ENCODE data around the gene PNPO.

The PNPO gene

GRCh38 chr17:47961406-47961805 lies 20.0 kb downstream of the PNPO start:
- DNase-seq (ENCODE audit: low read depth), result no peak
- no peak overlapping the region for H3K4me3 ChIP-seq (ENCODE audit: low read depth, low read length)
- in situ Hi-C loops (cut with HindIII; ENCODE audit: low sequenced_read_pairs), result no loop called here
- no peak for TF ChIP-seq CTCF (IDR thresholded peaks at IDR 0.05; ENCODE audit: low read depth, low read length, missing control alignments)

- H3K4me3 ChIP-seq (ENCODE audit: low read depth, low read length), result no peak overlapping the region
- DNase-seq (ENCODE audit: low read depth), result no peak
- TF ChIP-seq CTCF (IDR thresholded peaks at IDR 0.05; ENCODE audit: low read depth, low read length, missing control alignments), result no peak
- in situ Hi-C loops (cut with HindIII; ENCODE audit: low sequenced_read_pairs), result no loop called here
Measured at GRCh38 chr17:47962901-47963300, 21.5 kb downstream of the PNPO start.

- H3K4me3 ChIP-seq (ENCODE audit: low read depth, low read length), result no peak overlapping the region
- in situ Hi-C loops (cut with HindIII; ENCODE audit: low sequenced_read_pairs), result no loop called here
- no peak for DNase-seq (ENCODE audit: low read depth)
- no peak for TF ChIP-seq CTCF (IDR thresholded peaks at IDR 0.05; ENCODE audit: low read depth, low read length, missing control alignments)
Measured at GRCh38 chr17:47964856-47965255, 23.5 kb downstream of the PNPO start.

- H3K4me3 ChIP-seq (ENCODE audit: low read depth, low read length), result no peak overlapping the region
- DNase-seq (ENCODE audit: low read depth), result no peak
- in situ Hi-C loops (cut with HindIII; ENCODE audit: low sequenced_read_pairs), result no loop called here
- no peak for TF ChIP-seq CTCF (IDR thresholded peaks at IDR 0.05; ENCODE audit: low read depth, low read length, missing control alignments)
Measured at GRCh38 chr17:47966079-47966519, 24.7 kb downstream of the PNPO start.

- in situ Hi-C loops (cut with HindIII; ENCODE audit: low sequenced_read_pairs), result no loop called here
Measured at GRCh38 chr17:47967607-47968252, 26.4 kb downstream of the PNPO start.

GRCh38 chr17:47968836-47969235 lies 27.5 kb downstream of the PNPO start:
- no peak for DNase-seq (ENCODE audit: low read depth)
- in situ Hi-C loops (cut with HindIII; ENCODE audit: low sequenced_read_pairs), result no loop called here

More at GRCh38 chr17:47967607-47968252, 26.4 kb downstream of the PNPO start:
- peak; percentile 32 for DNase-seq (ENCODE audit: low read depth)
- H3K4me3 ChIP-seq (ENCODE audit: low read depth, low read length), result no peak overlapping the region
- no peak for TF ChIP-seq CTCF (IDR thresholded peaks at IDR 0.05; ENCODE audit: low read depth, low read length, missing control alignments)

More at GRCh38 chr17:47968836-47969235, 27.5 kb downstream of the PNPO start:
- TF ChIP-seq CTCF (IDR thresholded peaks at IDR 0.05; ENCODE audit: low read depth, low read length, missing control alignments), result no peak
- H3K4me3 ChIP-seq (ENCODE audit: low read depth, low read length), result no peak overlapping the region

Measured in astrocyte of the cerebellum (primary cell).